PC-3 (cell line): ENCODE measurements around the gene CCT3. TPM values are rescaled to one million over a fixed set of nuclear protein-coding genes. Genes with fewer than 3 reads are reported as not detected.

Source experiments
- ATAC-seq: fragments of 200-7000 bp; cut with Tn5 transposase; 2 replicates; pipeline ENCODE4 v1.9.1; 2020; ENCODE audit warnings: mild to moderate bottlenecking, moderate library complexity
- BruUV-seq: library from RNA; stranded (reverse); fragments of 400-500 nt; replicated peaks from 2 replicates; lab custom pipeline; 2021; lab: Mats Ljungman, UMichigan
- CTCF ChIA-PET: fragments of 300-600 bp; sonication (Branson Sonifier 250); formaldehyde crosslinking; loops from one replicate; lab custom pipeline; 2022; ENCODE audit warnings: antibody characterized with exemption; lab: Charles Lee
- POLR2A ChIA-PET: fragments of 300-600 bp; sonication (Branson Sonifier 250); formaldehyde crosslinking; loops from one replicate; lab custom pipeline; 2022; ENCODE audit warnings: antibody characterized with exemption; ENCODE audit not compliant: unreplicated experiment; lab: Charles Lee
- DNase-seq: peaks from one replicate; pipeline ENCODE4 v3.0.0-alpha.2; 2015
- H2AFZ ChIP-seq: fragments of 300-600 bp; sonication (generic); 2 replicates; pipeline ENCODE4 v1.6.0; 2016; ENCODE audit warnings: antibody characterized with exemption, low read length
- H3F3A ChIP-seq: fragments of 300-600 bp; sonication (generic); one replicate; pipeline ENCODE4 v1.6.0; 2017; ENCODE audit warnings: antibody characterized with exemption, low read length, control low read depth, mild to moderate bottlenecking; ENCODE audit not compliant: unreplicated experiment
- H3K27ac ChIP-seq: fragments of 300-600 bp; sonication (generic); 2 replicates; pipeline ENCODE4 v1.5.1; 2016; ENCODE audit warnings: mild to moderate bottlenecking, low read length
- H3K27me3 ChIP-seq: fragments of 300-600 bp; sonication (generic); 2 replicates; pipeline ENCODE4 v1.6.1; 2016; ENCODE audit warnings: low read length, mixed read lengths
- H3K36me3 ChIP-seq: fragments of 300-600 bp; sonication (generic); 2 replicates; pipeline ENCODE4 v1.6.1; 2016; ENCODE audit warnings: low read depth, mixed run types, low read length, mixed read lengths
- H3K4me1 ChIP-seq: fragments of 300-600 bp; sonication (generic); 2 replicates; pipeline ENCODE4 v1.5.1; 2016; ENCODE audit warnings: low read length; ENCODE audit not compliant: insufficient read depth
- H3K4me2 ChIP-seq: fragments of 300-600 bp; sonication (generic); 2 replicates; pipeline ENCODE4 v1.6.0; 2016; ENCODE audit warnings: low read length
- H3K4me3 ChIP-seq: fragments of 300-600 bp; sonication (generic); 2 replicates; pipeline ENCODE4 v1.5.1; 2016; ENCODE audit warnings: mild to moderate bottlenecking, low read length, mixed read lengths
- H3K79me2 ChIP-seq: fragments of 300-600 bp; sonication (generic); 2 replicates; pipeline ENCODE4 v1.6.1; 2017; ENCODE audit warnings: low read length, mixed read lengths
- H3K9ac ChIP-seq: fragments of 300-600 bp; sonication (generic); 2 replicates; pipeline ENCODE4 v1.6.0; 2016; ENCODE audit warnings: mild to moderate bottlenecking, low read length
- H3K9me2 ChIP-seq: fragments of 300-600 bp; sonication (generic); replicated peaks from 2 replicates; pipeline ENCODE4 v1.6.1; 2016; ENCODE audit warnings: mixed run types, low read length, mixed read lengths
- H3K9me3 ChIP-seq: fragments of 300-600 bp; sonication (generic); 2 replicates; pipeline ENCODE4 v1.6.1; 2016; ENCODE audit warnings: low read length, mixed read lengths
- H4K20me1 ChIP-seq: fragments of 300-600 bp; sonication (generic); 2 replicates; pipeline ENCODE4 v1.6.1; 2016; ENCODE audit warnings: low read length, mixed read lengths
- CTCF ChIP-seq: fragments of 300-600 bp; sonication (generic); conservative IDR thresholded peaks from 2 replicates; pipeline ENCODE4 v1.5.1; 2017; ENCODE audit warnings: antibody characterized with exemption, low read depth, mild to moderate bottlenecking, low read length
- EZH2 ChIP-seq: fragments of 300-600 bp; sonication (generic); IDR thresholded peaks from one replicate; pipeline ENCODE4 v1.6.1; 2017; ENCODE audit warnings: antibody characterized with exemption, mild to moderate bottlenecking, low read length; ENCODE audit not compliant: unreplicated experiment
- EZH2phosphoT487 ChIP-seq: fragments of 300-600 bp; sonication (generic); IDR thresholded peaks from 2 replicates; pipeline ENCODE4 v1.6.1; 2018; ENCODE audit warnings: mild to moderate bottlenecking, antibody characterized with exemption, low read length, borderline replicate concordance
- intact Hi-C: fragments of 100-400 bp; cut with micrococcal nuclease; formaldehyde crosslinking; loops from 2 replicates; pipeline ENCODE4 v1.9.0; 2023
- total RNA-seq: library from RNA; depleted of rRNA; stranded (reverse); fragments of >200 nt; gene quantifications from 2 replicates; pipeline ENCODE4 v1.2.3, GENCODE V29; 2014

CCT3 gene
- total RNA-seq, 1 experiment from 2014 or later: 692 TPM

GRCh38 chr1:156320560-156320959, 17.5 kb downstream of the CCT3 start:
- no peaks in the 10 kb centered on the region for H3K9me2 ChIP-seq
- no peak overlapping the region for H3K4me2 ChIP-seq
- peaks cover 19% of the 10 kb centered on the region for H3K79me2 ChIP-seq
- ATAC-seq: peak; percentile 57
- H3K36me3 ChIP-seq: peaks cover 79% of the 10 kb centered on the region
- peak; percentile 53 for DNase-seq
- H3K27me3 ChIP-seq: no peaks in the 10 kb centered on the region
- H3K4me1 ChIP-seq: peaks cover 11% of the 10 kb centered on the region
- H2AFZ ChIP-seq: no peak overlapping the region
- no peak overlapping the region for H3K4me3 ChIP-seq
- intact Hi-C loops: no loop called here
- ChIA-PET CTCF (no interaction called here), POLR2A (no interaction called here)
- H4K20me1 ChIP-seq: peaks cover 21% of the 10 kb centered on the region; the same call in 1 of the 2 replicates
- H3K9ac ChIP-seq: no peak overlapping the region
- TF ChIP-seq CTCF (no peak), EZH2phosphoT487 (no peak), EZH2 (no peak)
- H3K9me3 ChIP-seq: no peaks in the 10 kb centered on the region
- H3F3A ChIP-seq: no peaks in the 10 kb centered on the region
- H3K27ac ChIP-seq: no peak overlapping the region
- no TSS peak for BruUV-seq

GRCh38 chr1:156319664-156320063, 18.4 kb downstream of the CCT3 start:
- no TSS peak for BruUV-seq
- peaks cover 15% of the 10 kb centered on the region; the same call in 1 of the 2 replicates for H4K20me1 ChIP-seq
- no peaks in the 10 kb centered on the region for H3K9me2 ChIP-seq
- TF ChIP-seq EZH2phosphoT487 (no peak), EZH2 (no peak), CTCF (peak; percentile 83)
- no peaks in the 10 kb centered on the region for H3K27me3 ChIP-seq
- H3K4me1 ChIP-seq: peaks cover 11% of the 10 kb centered on the region
- intact Hi-C loops: loop anchor here (10.0 kb wide), 1 partner anchor 175 kb away; no protein-coding TSS in a partner anchor
- no peaks in the 10 kb centered on the region for H3F3A ChIP-seq
- H3K9ac ChIP-seq: no peak overlapping the region
- ChIA-PET POLR2A (no interaction called here), CTCF (interaction anchor here (0.6 to 1.2 kb wide), 6 partner anchors 29 to 174 kb away, joined by 3 to 10 read pairs (median 6); no protein-coding TSS in a partner anchor)
- ATAC-seq (peak; percentile 27), DNase-seq (peak; percentile 65)
- no peak overlapping the region for H3K27ac ChIP-seq
- no peak overlapping the region for H3K4me3 ChIP-seq
- peaks cover 19% of the 10 kb centered on the region for H3K79me2 ChIP-seq
- no peak overlapping the region for H2AFZ ChIP-seq
- H3K9me3 ChIP-seq: no peaks in the 10 kb centered on the region
- peaks cover 78% of the 10 kb centered on the region for H3K36me3 ChIP-seq
- no peak overlapping the region for H3K4me2 ChIP-seq

- ChIA-PET POLR2A (interaction anchor here (0.5 kb wide), 1 partner anchor 21 kb away, joined by 3 read pairs; the partner anchor contains the start of gene GLMP), CTCF (interaction anchor here (0.6 kb wide), 1 partner anchor 91 kb away, joined by 11 read pairs; no protein-coding TSS in a partner anchor)
- TF ChIP-seq EZH2phosphoT487 (no peak), EZH2 (no peak), CTCF (no peak)
Observed at GRCh38 chr1:156316909-156317308, 21.2 kb downstream of the CCT3 start.

More at GRCh38 chr1:156316909-156317308, 21.2 kb downstream of the CCT3 start:
- Histone ChIP-seq H3K79me2 (peaks cover 12% of the 10 kb centered on the region), H3K36me3 (peaks cover 86% of the 10 kb centered on the region), H4K20me1 (peaks cover 15% of the 10 kb centered on the region; the same call in 1 of the 2 replicates), H3K9me2 (no peaks in the 10 kb centered on the region), H2AFZ (no peak overlapping the region), H3K4me2 (no peak overlapping the region), H3K27me3 (no peaks in the 10 kb centered on the region), H3K9ac (no peak overlapping the region), H3K9me3 (no peaks in the 10 kb centered on the region), H3K4me1 (peaks cover 5% of the 10 kb centered on the region; the same call in 1 of the 2 replicates), H3K4me3 (no peak overlapping the region), H3K27ac (no peak overlapping the region), H3F3A (no peaks in the 10 kb centered on the region)
- intact Hi-C loops: loop anchor here (10.0 kb wide), 1 partner anchor 172 kb away; no protein-coding TSS in a partner anchor
- no TSS peak for BruUV-seq
- DNase-seq (no peak), ATAC-seq (no peak)
